Activated naive CD4-positive, alpha-beta T cell (primary cell): Measurements from ENCODE around the gene INHBB.

Experiments
- DNase-seq, 4 experiments: peaks; one replicate each; lab custom pipeline; 2025; lab: John Stamatoyannopoulos, UW

The INHBB gene

GRCh38 chr2:120342446-120342845 is 3.5 kb upstream of the INHBB start:
- DNase-seq, result no peak

GRCh38 chr2:120343100-120343432 is 2.9 kb upstream of the INHBB start:
- DNase-seq, result no peak

- DNase-seq, result peak; percentile 6 to 39 (median 16)
These were observed 2.4 kb upstream of the INHBB start for GRCh38 chr2:120343433-120344105.

GRCh38 chr2:120344214-120344975 is 1.5 kb upstream of the INHBB start:
- DNase-seq, result no peak

GRCh38 chr2:120344976-120345581 is 857 bp upstream of the INHBB start:
- no peak for DNase-seq

GRCh38 chr2:120345608-120346007 is 328 bp upstream of the INHBB start:
- no peak for DNase-seq

GRCh38 chr2:120346667-120347358 is 877 bp downstream of the INHBB start:
- no peak for DNase-seq

GRCh38 chr2:120347396-120348060 is 1.6 kb downstream of the INHBB start:
- DNase-seq, result no peak

- DNase-seq, result no peak
These were observed 2.3 kb downstream of the INHBB start for GRCh38 chr2:120348134-120348736.

- no peak for DNase-seq
These were observed 3.0 kb downstream of the INHBB start for GRCh38 chr2:120348737-120349439.

GRCh38 chr2:120349440-120349921 is 3.5 kb downstream of the INHBB start:
- no peak for DNase-seq

GRCh38 chr2:120350080-120350479 is 4.1 kb downstream of the INHBB start:
- DNase-seq, result no peak

- no peak for DNase-seq
These were observed 4.9 kb downstream of the INHBB start for GRCh38 chr2:120350801-120351320.

GRCh38 chr2:120352696-120353590 is 7.0 kb downstream of the INHBB start:
- no peak for DNase-seq

GRCh38 chr2:120353591-120353898 is 7.6 kb downstream of the INHBB start:
- no peak for DNase-seq

GRCh38 chr2:120353931-120354330 is 8.0 kb downstream of the INHBB start:
- no peak for DNase-seq

GRCh38 chr2:120354467-120354866 is 8.5 kb downstream of the INHBB start:
- DNase-seq, result no peak

GRCh38 chr2:120354935-120355779 is 9.2 kb downstream of the INHBB start:
- DNase-seq, result no peak

GRCh38 chr2:120355780-120356266 is 9.9 kb downstream of the INHBB start:
- no peak for DNase-seq
